T-helper 1 cell treated with Interleukin-12 subunit alpha and Interleukin-12 subunit beta and Interleukin-4 antibody, amounts not matched to agents 30 μg/mL and 1 μg/mL, for 36 hours (primary cell): Measurements from ENCODE around the gene FZD10.

Experiments
- H3K27ac Mint-ChIP-seq: one replicate; pipeline ENCODE4 v1.8.0; 2021; ENCODE audit warnings: mild to moderate bottlenecking, mixed read lengths
- H3K27me3 Mint-ChIP-seq: one replicate; pipeline ENCODE4 v1.8.0; 2021; ENCODE audit warnings: low read depth, mixed read lengths
- H3K36me3 Mint-ChIP-seq: one replicate; pipeline ENCODE4 v1.8.0; 2021; ENCODE audit warnings: low read depth, mixed read lengths
- H3K4me1 Mint-ChIP-seq: one replicate; pipeline ENCODE4 v1.8.0; 2021; ENCODE audit warnings: low read depth, mixed read lengths
- H3K4me3 Mint-ChIP-seq: one replicate; pipeline ENCODE4 v1.8.0; 2021; ENCODE audit warnings: mild to moderate bottlenecking, moderate library complexity, mixed read lengths
- H3K9me3 Mint-ChIP-seq: one replicate; pipeline ENCODE4 v1.8.0; 2021; ENCODE audit warnings: mixed read lengths

The FZD10 gene

DNA sequence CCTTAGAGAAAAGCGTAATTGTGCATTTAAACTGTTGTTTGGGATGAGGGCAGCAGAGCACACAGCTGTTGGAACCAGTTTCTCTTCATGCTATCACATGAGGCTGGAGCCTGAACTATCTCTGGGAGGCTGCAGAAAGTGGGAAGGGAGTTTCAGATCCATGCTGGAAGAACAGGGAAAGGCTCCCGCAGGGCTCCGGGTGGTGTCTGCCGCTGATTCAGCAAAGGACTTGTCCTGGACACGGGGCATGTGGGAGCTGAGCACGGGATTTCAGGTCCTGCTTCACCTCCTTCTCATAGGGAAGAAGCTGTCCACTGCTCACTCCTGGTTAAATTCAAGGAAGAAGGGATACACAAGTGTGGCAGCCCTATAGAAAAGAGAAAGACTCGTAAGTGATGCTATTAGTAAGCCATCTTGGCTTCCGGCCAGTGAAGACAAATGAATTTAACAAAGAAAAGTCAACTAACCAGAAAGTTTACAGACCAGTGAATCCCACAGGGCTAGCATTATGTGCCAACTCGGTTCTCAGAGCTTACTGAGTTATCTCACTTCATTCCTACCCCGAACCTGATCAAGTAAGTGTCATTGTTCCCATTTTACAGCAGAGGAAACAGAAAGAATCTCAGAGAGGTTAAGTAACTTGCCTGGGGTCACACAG, 6.7 kb upstream of the FZD10 start:
- no peaks in the 10 kb centered on the region for H3K9me3 Mint-ChIP-seq
- H3K4me3 Mint-ChIP-seq: no peak overlapping the region
- no peaks in the 10 kb centered on the region for H3K4me1 Mint-ChIP-seq
- no peak overlapping the region for H3K27ac Mint-ChIP-seq
- H3K36me3 Mint-ChIP-seq: no peaks in the 10 kb centered on the region
- peaks cover 7% of the 10 kb centered on the region for H3K27me3 Mint-ChIP-seq

DNA sequence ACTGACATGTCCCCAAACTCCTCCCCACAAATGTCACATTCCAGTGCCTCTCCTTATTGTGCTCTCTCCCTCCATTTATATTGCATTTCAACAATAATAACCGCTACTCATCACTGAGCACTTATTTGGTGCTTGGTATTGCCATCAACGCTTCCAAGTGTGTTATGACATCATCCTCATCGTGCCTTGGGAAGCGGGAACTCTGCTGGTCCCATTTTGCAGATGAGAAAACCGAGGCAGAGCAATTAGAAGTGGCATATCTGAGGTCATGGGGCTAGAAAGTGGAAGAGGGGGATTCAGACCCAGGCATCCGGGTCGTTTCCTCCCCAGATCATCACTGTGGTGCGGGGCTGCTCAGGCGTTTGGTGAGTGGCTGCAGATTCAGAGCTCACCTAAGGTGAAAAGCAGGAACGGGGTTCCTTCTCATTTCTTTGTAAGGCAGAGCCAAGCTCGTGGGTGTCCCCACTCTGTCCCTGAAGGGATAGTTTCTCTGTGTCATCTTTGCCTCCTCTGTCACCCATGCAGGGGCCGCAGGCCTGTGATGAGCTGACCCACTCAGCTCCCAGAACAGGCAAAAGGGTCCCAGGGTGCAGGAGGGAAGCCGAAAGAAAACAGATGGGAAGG, 5.5 kb upstream of the FZD10 start:
- peaks cover 7% of the 10 kb centered on the region for H3K27me3 Mint-ChIP-seq
- H3K4me1 Mint-ChIP-seq: no peaks in the 10 kb centered on the region
- H3K36me3 Mint-ChIP-seq: no peaks in the 10 kb centered on the region
- no peak overlapping the region for H3K27ac Mint-ChIP-seq
- no peaks in the 10 kb centered on the region for H3K9me3 Mint-ChIP-seq
- no peak overlapping the region for H3K4me3 Mint-ChIP-seq

DNA sequence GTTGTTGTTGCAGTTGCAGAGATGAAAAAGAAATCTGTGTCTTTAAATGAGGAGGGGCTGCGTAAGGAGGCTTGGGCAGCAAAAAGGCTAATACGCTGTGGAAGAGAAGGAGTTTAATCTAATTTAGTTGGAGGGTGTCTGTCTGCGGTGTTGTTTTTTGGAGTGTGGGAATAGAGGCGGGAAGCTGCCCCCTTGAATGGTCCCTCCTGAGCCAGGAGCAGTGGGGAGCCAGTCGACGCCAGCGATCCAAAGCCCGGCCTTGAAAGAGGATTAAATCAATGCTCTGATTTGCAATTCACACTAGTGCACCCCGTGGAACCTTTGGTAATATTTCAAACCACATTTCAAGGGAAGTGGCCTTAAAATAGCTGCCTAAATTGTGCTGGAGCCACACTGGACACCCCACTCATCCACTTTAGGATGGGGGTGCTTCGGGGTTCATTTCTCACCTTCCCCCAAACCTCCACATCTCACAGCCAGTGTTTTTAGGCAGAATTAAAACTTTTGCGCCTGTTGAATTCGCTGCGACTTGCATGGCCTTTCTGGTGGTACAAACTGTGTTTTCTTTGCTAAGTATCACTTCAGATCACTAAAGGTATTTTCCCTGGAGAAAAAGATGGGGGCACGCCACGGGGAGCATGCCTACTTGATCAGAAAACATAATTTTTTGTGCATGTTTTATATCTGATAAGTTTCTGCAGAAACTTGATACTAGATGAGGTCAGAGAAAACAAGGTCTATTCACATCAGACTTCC, 4.1 kb upstream of the FZD10 start:
- peaks cover 11% of the 10 kb centered on the region for H3K27me3 Mint-ChIP-seq
- no peak overlapping the region for H3K4me3 Mint-ChIP-seq
- H3K4me1 Mint-ChIP-seq: peaks cover 1% of the 10 kb centered on the region
- H3K36me3 Mint-ChIP-seq: no peaks in the 10 kb centered on the region
- no peaks in the 10 kb centered on the region for H3K9me3 Mint-ChIP-seq
- no peak overlapping the region for H3K27ac Mint-ChIP-seq

DNA sequence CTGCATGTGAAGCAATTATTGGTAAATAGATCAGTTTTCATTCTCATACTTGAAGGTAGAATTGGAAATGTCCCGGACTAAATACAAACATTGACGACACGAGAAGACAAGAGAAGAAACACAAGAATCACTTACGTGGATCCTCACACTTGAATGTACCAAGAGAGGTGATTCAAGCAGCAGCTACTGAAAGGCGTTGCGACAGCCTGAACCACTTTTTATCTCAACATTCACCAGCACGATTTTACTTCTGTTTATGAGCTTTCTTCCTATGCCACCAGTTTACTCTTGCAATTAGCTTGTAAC, 3.6 kb upstream of the FZD10 start:
- Mint-ChIP-seq H3K4me3 (no peak overlapping the region), H3K9me3 (no peaks in the 10 kb centered on the region), H3K27me3 (peaks cover 15% of the 10 kb centered on the region), H3K36me3 (no peaks in the 10 kb centered on the region), H3K27ac (no peak overlapping the region), H3K4me1 (peaks cover 1% of the 10 kb centered on the region)

DNA sequence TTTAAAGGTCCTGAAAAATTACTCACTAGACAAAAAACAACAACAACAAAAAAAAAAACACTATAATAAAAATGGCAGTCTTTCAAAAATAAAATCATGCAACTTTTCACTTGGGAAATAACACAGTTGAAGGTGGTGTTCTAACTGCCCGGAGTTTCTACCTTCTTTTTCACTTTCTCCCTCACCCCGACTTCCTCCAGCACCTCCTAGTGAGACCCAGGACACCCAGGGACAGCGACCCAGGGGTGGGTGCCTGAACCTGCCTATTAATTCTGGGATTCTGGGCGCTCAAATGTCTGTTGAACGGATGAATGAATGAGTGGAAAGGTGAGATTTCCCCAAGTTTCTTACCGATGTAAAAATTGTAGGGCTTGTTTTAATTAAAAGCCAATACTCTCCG, 2.0 kb upstream of the FZD10 start:
- peaks cover 1% of the 10 kb centered on the region for H3K4me1 Mint-ChIP-seq
- H3K27me3 Mint-ChIP-seq: peaks cover 29% of the 10 kb centered on the region
- no peaks in the 10 kb centered on the region for H3K36me3 Mint-ChIP-seq
- H3K9me3 Mint-ChIP-seq: no peaks in the 10 kb centered on the region
- no peak overlapping the region for H3K27ac Mint-ChIP-seq
- H3K4me3 Mint-ChIP-seq: no peak overlapping the region

DNA sequence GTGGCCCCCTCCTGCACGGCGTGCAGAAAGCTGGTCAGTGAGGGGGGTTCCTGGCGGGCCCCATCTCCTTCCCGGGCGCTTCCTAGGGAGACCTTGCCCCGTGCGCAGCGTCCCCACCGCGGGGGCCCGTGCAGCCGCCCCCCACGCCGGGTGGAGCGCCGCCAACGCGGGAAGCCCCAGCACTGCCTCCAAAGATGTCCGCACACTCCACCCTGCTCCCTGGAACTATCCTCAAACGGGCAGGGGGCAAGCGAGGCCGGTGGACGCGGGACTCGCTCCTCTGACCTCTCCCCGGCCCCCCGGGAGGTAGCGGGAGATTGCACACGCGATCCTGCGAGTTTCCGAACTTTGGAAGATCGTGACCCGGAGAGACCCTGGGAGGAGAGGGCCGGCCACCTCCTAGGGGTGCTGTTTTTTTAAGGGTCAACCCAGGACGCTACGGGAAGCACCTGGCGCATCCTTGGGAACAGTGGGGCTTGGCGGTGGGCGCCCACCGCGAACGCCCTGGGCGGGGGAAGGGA, 1.5 kb upstream of the FZD10 start:
- Mint-ChIP-seq H3K9me3 (no peaks in the 10 kb centered on the region), H3K4me1 (peaks cover 1% of the 10 kb centered on the region), H3K36me3 (no peaks in the 10 kb centered on the region), H3K27me3 (peaks cover 34% of the 10 kb centered on the region), H3K4me3 (no peak overlapping the region), H3K27ac (no peak overlapping the region)

DNA sequence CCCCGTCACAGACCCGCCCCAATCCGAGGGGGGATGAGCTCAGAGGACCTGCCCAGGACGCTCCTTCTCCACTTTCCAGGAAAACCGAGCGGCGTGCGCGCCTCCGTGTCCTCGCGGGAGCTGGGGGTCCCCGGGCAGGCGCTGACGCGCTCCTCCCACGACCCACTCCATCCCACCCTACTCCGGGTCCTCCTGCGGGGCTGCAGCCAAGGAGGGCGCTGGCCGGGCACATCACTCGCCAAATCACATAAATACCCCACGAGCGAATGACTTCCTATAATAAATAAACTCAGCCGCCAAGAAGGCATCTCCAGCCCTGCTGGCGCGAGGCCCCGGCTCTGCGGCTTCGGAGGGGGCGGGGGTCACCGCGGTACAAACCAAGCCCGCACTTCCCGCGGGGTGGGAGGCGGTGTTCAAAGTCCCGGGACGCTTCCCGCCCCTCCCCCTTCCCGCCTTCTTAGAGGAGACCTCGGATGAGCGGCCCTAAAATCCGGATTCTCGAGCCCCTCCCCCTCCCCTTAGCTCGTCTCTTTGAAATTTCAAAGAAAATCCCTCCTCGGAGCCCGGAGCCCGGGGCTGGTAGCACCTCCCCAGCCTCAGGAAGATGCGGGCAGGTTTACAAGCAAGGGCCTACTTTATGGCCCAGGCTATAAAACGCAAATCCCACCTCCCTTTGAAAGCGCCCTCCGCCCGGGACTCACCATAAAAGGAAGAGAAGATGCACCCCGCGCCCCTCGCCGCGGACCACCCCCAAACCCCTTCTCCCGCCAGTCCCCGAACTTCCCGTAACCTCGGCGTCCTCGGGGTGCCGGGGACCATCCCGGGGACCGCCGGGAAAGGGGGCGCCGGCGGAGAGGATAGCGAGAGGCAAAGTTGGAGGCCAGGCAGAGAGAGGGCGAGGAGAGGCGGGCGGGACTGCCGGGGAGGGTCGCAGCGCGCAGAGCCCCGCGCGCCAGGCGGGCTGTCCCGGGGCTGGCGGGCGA, 712 bp upstream of the FZD10 start:
- peaks cover 38% of the 10 kb centered on the region for H3K27me3 Mint-ChIP-seq
- H3K27ac Mint-ChIP-seq: no peak overlapping the region
- H3K36me3 Mint-ChIP-seq: no peaks in the 10 kb centered on the region
- H3K4me3 Mint-ChIP-seq: no peak overlapping the region
- no peaks in the 10 kb centered on the region for H3K9me3 Mint-ChIP-seq
- H3K4me1 Mint-ChIP-seq: peaks cover 1% of the 10 kb centered on the region

DNA sequence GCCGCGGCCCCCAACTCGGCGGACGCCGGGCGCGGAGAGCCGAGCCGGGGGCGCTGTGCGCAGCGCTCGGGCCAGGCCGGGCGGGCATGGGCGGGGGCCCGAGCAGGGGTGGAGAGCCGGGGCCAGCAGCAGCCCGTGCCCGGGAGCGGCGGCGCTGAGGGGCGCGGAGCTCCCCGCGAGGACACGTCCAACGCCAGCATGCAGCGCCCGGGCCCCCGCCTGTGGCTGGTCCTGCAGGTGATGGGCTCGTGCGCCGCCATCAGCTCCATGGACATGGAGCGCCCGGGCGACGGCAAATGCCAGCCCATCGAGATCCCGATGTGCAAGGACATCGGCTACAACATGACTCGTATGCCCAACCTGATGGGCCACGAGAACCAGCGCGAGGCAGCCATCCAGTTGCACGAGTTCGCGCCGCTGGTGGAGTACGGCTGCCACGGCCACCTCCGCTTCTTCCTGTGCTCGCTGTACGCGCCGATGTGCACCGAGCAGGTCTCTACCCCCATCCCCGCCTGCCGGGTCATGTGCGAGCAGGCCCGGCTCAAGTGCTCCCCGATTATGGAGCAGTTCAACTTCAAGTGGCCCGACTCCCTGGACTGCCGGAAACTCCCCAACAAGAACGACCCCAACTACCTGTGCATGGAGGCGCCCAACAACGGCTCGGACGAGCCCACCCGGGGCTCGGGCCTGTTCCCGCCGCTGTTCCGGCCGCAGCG, 639 bp downstream of the FZD10 start:
- no peak overlapping the region for H3K4me3 Mint-ChIP-seq
- peaks cover 1% of the 10 kb centered on the region for H3K4me1 Mint-ChIP-seq
- H3K27me3 Mint-ChIP-seq: peaks cover 32% of the 10 kb centered on the region
- H3K36me3 Mint-ChIP-seq: no peaks in the 10 kb centered on the region
- no peaks in the 10 kb centered on the region for H3K9me3 Mint-ChIP-seq
- peak overlapping the region; percentile 34 for H3K27ac Mint-ChIP-seq

DNA sequence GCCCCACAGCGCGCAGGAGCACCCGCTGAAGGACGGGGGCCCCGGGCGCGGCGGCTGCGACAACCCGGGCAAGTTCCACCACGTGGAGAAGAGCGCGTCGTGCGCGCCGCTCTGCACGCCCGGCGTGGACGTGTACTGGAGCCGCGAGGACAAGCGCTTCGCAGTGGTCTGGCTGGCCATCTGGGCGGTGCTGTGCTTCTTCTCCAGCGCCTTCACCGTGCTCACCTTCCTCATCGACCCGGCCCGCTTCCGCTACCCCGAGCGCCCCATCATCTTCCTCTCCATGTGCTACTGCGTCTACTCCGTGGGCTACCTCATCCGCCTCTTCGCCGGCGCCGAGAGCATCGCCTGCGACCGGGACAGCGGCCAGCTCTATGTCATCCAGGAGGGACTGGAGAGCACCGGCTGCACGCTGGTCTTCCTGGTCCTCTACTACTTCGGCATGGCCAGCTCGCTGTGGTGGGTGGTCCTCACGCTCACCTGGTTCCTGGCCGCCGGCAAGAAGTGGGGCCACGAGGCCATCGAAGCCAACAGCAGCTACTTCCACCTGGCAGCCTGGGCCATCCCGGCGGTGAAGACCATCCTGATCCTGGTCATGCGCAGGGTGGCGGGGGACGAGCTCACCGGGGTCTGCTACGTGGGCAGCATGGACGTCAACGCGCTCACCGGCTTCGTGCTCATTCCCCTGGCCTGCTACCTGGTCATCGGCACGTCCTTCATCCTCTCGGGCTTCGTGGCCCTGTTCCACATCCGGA, 1.4 kb downstream of the FZD10 start:
- H3K27ac Mint-ChIP-seq: peak overlapping the region; percentile 49
- peaks cover 32% of the 10 kb centered on the region for H3K27me3 Mint-ChIP-seq
- no peaks in the 10 kb centered on the region for H3K9me3 Mint-ChIP-seq
- no peaks in the 10 kb centered on the region for H3K36me3 Mint-ChIP-seq
- H3K4me1 Mint-ChIP-seq: peaks cover 1% of the 10 kb centered on the region
- H3K4me3 Mint-ChIP-seq: peak overlapping the region; percentile 38

DNA sequence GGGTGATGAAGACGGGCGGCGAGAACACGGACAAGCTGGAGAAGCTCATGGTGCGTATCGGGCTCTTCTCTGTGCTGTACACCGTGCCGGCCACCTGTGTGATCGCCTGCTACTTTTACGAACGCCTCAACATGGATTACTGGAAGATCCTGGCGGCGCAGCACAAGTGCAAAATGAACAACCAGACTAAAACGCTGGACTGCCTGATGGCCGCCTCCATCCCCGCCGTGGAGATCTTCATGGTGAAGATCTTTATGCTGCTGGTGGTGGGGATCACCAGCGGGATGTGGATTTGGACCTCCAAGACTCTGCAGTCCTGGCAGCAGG, 1.9 kb downstream of the FZD10 start:
- Mint-ChIP-seq H3K9me3 (no peaks in the 10 kb centered on the region), H3K27ac (no peak overlapping the region), H3K36me3 (no peaks in the 10 kb centered on the region), H3K4me1 (peaks cover 1% of the 10 kb centered on the region), H3K4me3 (no peak overlapping the region), H3K27me3 (peaks cover 32% of the 10 kb centered on the region)

DNA sequence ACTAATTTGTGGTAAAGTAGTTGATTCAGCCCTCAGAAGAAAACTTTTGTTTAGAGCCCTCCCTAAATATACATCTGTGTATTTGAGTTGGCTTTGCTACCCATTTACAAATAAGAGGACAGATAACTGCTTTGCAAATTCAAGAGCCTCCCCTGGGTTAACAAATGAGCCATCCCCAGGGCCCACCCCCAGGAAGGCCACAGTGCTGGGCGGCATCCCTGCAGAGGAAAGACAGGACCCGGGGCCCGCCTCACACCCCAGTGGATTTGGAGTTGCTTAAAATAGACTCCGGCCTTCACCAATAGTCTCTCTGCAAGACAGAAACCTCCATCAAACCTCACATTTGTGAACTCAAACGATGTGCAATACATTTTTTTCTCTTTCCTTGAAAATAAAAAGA, 2.7 kb downstream of the FZD10 start:
- Mint-ChIP-seq H3K36me3 (no peaks in the 10 kb centered on the region), H3K4me3 (no peak overlapping the region), H3K4me1 (peaks cover 1% of the 10 kb centered on the region), H3K27ac (no peak overlapping the region), H3K27me3 (peaks cover 32% of the 10 kb centered on the region), H3K9me3 (no peaks in the 10 kb centered on the region)

DNA sequence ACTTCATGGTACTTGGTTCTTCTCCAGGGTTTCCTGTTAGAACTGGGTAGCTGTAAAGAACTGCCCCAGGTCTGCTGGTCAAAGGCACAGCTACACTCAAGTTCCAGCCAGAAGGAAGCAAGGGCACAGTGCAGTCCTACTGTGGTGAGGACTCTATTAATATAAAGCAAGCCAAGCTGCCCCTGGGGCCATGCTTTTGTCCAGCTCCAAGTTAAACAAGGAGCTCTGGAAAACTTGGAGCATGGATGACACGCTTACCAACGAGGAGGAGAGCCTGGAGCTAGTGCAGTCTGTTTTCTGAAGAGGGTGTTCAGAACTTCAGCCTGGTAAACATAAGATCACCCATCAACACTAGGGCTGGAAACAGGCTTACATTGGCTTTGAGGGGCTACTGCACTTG, 4.0 kb downstream of the FZD10 start:
- Mint-ChIP-seq H3K9me3 (no peaks in the 10 kb centered on the region), H3K36me3 (no peaks in the 10 kb centered on the region), H3K27ac (no peak overlapping the region), H3K4me3 (no peak overlapping the region), H3K4me1 (peaks cover 1% of the 10 kb centered on the region), H3K27me3 (peaks cover 35% of the 10 kb centered on the region)

DNA sequence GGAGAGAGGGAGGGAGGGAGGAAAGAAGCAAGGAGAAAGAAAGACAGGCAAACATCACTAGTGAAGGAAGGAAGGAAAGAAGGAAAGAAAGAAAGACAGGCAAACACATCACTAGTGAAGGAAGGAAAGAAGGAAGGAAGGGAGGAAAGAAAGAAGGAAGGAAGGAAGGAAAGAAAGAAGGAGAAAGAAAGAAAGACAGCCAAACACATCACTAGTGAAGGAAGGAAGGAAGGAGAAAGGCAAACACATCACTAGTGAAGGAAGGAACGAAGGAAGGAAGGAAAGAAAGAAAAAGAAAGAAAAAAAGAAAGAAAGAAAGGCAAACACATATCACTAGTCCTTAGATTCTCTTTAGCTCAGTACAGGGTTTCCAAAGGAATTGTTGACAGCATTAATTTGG, 5.3 kb downstream of the FZD10 start:
- Mint-ChIP-seq H3K9me3 (no peaks in the 10 kb centered on the region), H3K4me1 (peaks cover 1% of the 10 kb centered on the region), H3K4me3 (no peak overlapping the region), H3K36me3 (no peaks in the 10 kb centered on the region), H3K27me3 (peaks cover 35% of the 10 kb centered on the region), H3K27ac (no peak overlapping the region)
